RWPE1 (cell line): ENCODE results near the gene KBTBD3.

Experiments used
- CTCF ChIA-PET: fragments of 350-600 bp; sonication (Branson Sonifier 250); formaldehyde crosslinking; extraction: SDS; loops from one replicate; lab custom pipeline; 2021; lab: Yijun Ruan, JAX
- POLR2A ChIA-PET: fragments of 400-600 bp; formaldehyde crosslinking; extraction: SDS; loops from one replicate; lab custom pipeline; 2020; ENCODE audit warnings: antibody characterized with exemption; ENCODE audit not compliant: low non-redundant PET; lab: Yijun Ruan, JAX
- DNase-seq: peaks from one replicate; pipeline ENCODE4 v3.0.0; 2012; ENCODE audit warnings: low spot score
- H3K27ac ChIP-seq: fragments of 450-650 bp; 2 replicates; pipeline ENCODE4 v1.5.1; 2017
- TF ChIP-seq, protein P1 (sequence below): fragments of 450-650 bp; conservative IDR thresholded peaks from 2 replicates; pipeline ENCODE4 v1.5.1; 2017; ENCODE audit warnings: low read depth, mild to moderate bottlenecking

The KBTBD3 gene

DNA sequence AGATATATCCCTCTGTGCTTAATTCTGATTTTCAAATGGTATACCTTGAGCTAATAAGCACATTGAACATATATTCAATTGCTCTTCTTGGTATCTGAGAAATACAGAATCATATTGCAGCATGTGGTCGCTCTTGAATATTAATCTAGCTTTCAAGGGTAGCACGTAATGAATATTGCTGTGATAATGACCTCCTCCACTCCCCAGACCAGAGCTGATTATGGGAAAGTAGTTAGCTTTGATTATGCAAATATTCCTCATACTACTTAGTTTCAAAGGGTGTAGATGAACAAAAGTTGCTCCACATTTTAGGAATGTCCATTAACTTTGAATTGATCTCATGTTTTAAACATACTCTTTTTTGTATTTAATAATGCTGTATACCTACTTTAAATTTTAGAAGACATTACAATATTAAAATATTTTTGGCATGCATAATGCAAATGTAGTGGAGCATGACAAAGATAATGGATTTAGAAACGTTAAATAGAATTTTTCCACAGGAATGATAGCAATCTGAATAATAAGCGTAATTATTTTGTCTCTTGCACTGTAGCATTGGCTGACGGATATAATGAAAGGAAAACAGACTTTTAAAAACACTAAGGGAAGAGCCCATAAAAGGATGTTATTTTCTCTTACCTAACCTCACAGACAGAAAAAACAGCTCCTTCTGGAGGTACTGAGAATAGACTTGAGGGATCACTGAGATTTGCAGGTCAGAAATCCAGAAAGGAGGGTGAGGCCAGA lies 27.2 kb downstream of the KBTBD3 start:
- POLR2A ChIA-PET = no interaction called here
- TF ChIP-seq, protein P1, sequence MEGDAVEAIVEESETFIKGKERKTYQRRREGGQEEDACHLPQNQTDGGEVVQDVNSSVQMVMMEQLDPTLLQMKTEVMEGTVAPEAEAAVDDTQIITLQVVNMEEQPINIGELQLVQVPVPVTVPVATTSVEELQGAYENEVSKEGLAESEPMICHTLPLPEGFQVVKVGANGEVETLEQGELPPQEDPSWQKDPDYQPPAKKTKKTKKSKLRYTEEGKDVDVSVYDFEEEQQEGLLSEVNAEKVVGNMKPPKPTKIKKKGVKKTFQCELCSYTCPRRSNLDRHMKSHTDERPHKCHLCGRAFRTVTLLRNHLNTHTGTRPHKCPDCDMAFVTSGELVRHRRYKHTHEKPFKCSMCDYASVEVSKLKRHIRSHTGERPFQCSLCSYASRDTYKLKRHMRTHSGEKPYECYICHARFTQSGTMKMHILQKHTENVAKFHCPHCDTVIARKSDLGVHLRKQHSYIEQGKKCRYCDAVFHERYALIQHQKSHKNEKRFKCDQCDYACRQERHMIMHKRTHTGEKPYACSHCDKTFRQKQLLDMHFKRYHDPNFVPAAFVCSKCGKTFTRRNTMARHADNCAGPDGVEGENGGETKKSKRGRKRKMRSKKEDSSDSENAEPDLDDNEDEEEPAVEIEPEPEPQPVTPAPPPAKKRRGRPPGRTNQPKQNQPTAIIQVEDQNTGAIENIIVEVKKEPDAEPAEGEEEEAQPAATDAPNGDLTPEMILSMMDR = no peak

DNA sequence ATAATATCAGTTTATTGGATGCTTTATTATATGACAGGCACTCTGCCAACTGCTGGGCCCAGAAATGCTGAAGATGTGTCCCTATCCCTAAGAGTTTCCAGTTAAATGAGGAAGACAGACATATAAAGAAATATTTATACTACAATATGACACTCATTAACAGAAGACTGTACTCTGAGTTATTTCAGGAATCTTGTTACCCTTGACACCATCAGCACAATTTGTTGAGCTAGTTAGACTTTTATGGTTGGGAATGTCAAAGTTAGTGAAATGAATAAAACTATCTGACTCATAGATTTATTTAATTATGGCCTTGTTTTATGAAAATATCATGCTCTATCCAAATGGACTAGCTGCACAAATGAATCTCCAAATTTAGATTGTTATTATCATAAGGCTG lies 29.5 kb downstream of the KBTBD3 start:
- ChIA-PET POLR2A (no interaction called here), CTCF (interaction anchor here (1.0 kb wide), 1 partner anchor 10 kb away, joined by 4 read pairs; no protein-coding TSS in a partner anchor)
- TF ChIP-seq, protein P1 = no peak
- H3K27ac ChIP-seq = no peak overlapping the region
- no peak for DNase-seq

More for the DNA sequence above, 27.2 kb downstream of the KBTBD3 start:
- CTCF ChIA-PET = no interaction called here
- DNase-seq = no peak
- no peak overlapping the region for H3K27ac ChIP-seq

DNA sequence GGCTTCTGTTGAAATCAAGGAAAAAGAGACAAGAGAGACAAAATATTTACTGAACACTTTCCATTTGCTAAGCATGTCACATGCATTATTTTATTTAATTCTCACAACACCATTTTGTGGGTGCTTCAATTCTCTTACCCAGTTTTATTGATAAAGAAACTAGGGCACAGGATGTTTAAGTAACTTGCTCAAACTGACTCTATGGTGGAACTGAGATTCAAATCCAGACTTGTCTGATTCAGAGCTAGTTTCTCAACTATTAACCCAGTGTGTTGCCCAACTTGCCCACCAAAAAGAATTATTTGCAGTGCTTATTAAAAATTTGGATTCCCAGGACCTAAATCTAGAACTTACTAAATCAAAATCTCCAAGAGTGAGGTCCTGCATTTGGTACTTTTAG lies 33.6 kb downstream of the KBTBD3 start:
- DNase-seq = no peak
- TF ChIP-seq, protein P1 = no peak
- ChIA-PET POLR2A (no interaction called here), CTCF (interaction anchor here (0.6 kb wide), 1 partner anchor 1505 kb away, joined by 3 read pairs; no protein-coding TSS in a partner anchor)
- no peak overlapping the region for H3K27ac ChIP-seq

GRCh38 chr11:106032861-106033260 lies 44.3 kb downstream of the KBTBD3 start:
- CTCF ChIA-PET = no interaction called here
- TF ChIP-seq, protein P1 = no peak
- no peak overlapping the region for H3K27ac ChIP-seq
- DNase-seq = no peak
- POLR2A ChIA-PET = no interaction called here

DNA sequence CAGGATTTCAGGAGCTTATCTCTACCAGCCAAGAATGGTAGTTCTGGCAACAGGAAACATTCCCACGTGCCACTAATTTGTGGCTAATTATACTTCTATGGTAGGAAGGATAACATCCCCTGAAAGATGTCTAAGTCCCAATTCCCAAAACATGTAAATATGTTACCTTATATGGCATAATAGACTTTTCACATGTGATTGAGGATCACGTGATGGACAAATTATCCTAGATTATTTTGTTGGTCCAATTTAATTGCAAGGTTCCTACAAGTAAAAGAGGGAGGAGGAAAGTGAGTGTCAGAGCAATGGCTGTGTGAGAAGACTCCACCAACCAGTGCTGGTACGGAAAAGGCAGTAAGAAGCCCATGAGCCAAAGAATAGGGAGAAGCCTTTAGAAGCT lies 45.2 kb downstream of the KBTBD3 start:
- CTCF ChIA-PET = no interaction called here
- no peak for DNase-seq
- TF ChIP-seq, protein P1 = no peak
- POLR2A ChIA-PET = no interaction called here
- H3K27ac ChIP-seq = no peak overlapping the region

- DNase-seq = peak; percentile 42
- ChIA-PET CTCF (no interaction called here), POLR2A (no interaction called here)
- H3K27ac ChIP-seq = no peak overlapping the region
- TF ChIP-seq, protein P1 = no peak
These were observed 45.8 kb downstream of the KBTBD3 start for GRCh38 chr11:106031202-106031810.
